ENCODE results near the gene ACY1. TPM values are rescaled to one million over a fixed set of nuclear protein-coding genes. Genes with fewer than 3 reads are reported as not detected.

Gene ACY1
- total RNA-seq, 1 experiment from 2014 or later: 62.6 TPM

GRCh38 chr3:52015438-52016228, 32.3 kb downstream of the ACY1 start:
- no peaks in the 10 kb centered on the region for H3K4me1 ChIP-seq (ENCODE audit: insufficient read depth, low read length)
- no peak for DNase-seq
- Mint-ChIP-seq H3K4me1 (peaks cover 5 to 12% of the 10 kb centered on the region in 2 experiments; a peak in 3 of 4 replicates), H3K27me3 (ENCODE audit: low read depth) (no peaks in the 10 kb centered on the region; the same call in 1 of the 2 replicates), H3K4me3 (no peak overlapping the region), H3K36me3 (ENCODE audit: insufficient read depth in 1 of 3, low read depth in 3 of 3) (no peaks in the 10 kb centered on the region), H3K27ac (no peak overlapping the region), H3K9me3 (no peaks in the 10 kb centered on the region)
- no peak overlapping the region for H2AK5ac ChIP-seq (ENCODE audit: insufficient read length, low read length)
- no peak overlapping the region for H3K4me2 ChIP-seq (ENCODE audit: insufficient read depth, insufficient read length, low read length)
- no peak overlapping the region for H2AFZ ChIP-seq (ENCODE audit: low read length)
- H4K5ac ChIP-seq (ENCODE audit: insufficient read length, low read depth, low read length): no peak overlapping the region
- no peak overlapping the region for H2BK12ac ChIP-seq (ENCODE audit: insufficient read length, low read depth, low read length)
- no peak for TF ChIP-seq CTCF (conservative IDR thresholded peaks at IDR 0.05)
- no peak overlapping the region for H3K14ac ChIP-seq (ENCODE audit: insufficient read depth, low read length)
- H3K79me1 ChIP-seq (ENCODE audit: insufficient read depth, low read depth, low read length, poor library complexity, severe bottlenecking): no peaks in the 10 kb centered on the region
- no peak overlapping the region for H3K9ac ChIP-seq (ENCODE audit: extremely low read depth, insufficient read length, low read length)
- H4K20me1 ChIP-seq (ENCODE audit: control insufficient read depth, insufficient read depth, insufficient read length): no peaks in the 10 kb centered on the region
- no CpG with 5 or more reads among the region's 13 CpGs for WGBS (ENCODE audit: extremely low coverage, insufficient read length, low lambda C conversion rate)
- H4K91ac ChIP-seq (ENCODE audit: insufficient read length, low read depth, low read length): no peak overlapping the region
- no peak overlapping the region for H3K27ac ChIP-seq (ENCODE audit: insufficient read length, low read depth, low read length)
- H3K9me3 ChIP-seq (ENCODE audit: control insufficient read depth, low read depth, low read length): no peaks in the 10 kb centered on the region
- no peak overlapping the region for H3T11ph ChIP-seq (ENCODE audit: low read length)
- no peaks in the 10 kb centered on the region for H3K27me3 ChIP-seq (ENCODE audit: insufficient read depth, low read length)
- H3K56ac ChIP-seq (ENCODE audit: insufficient read length, low read depth, low read length): no peak overlapping the region
- no peak overlapping the region for H3K23ac ChIP-seq (ENCODE audit: insufficient read length, low read depth, low read length)
- H2BK5ac ChIP-seq (ENCODE audit: insufficient read length, low read length): no peak overlapping the region
- no peak overlapping the region for H2BK15ac ChIP-seq (ENCODE audit: low read depth, low read length)
- no peak overlapping the region for H2BK120ac ChIP-seq (ENCODE audit: low read depth, low read length, poor library complexity, severe bottlenecking)
- no peaks in the 10 kb centered on the region for H3K23me2 ChIP-seq (ENCODE audit: insufficient read length, low read depth, low read length, poor library complexity, severe bottlenecking)
- H3K4ac ChIP-seq (ENCODE audit: low read depth, low read length): no peak overlapping the region
- H3K79me2 ChIP-seq (ENCODE audit: insufficient read depth, low read length): no peaks in the 10 kb centered on the region
- no peak overlapping the region for H4K8ac ChIP-seq (replicated peaks; ENCODE audit: insufficient read length, low read depth, low read length)
- H3K18ac ChIP-seq (ENCODE audit: insufficient read length, low read depth, low read length): no peak overlapping the region
- no peak overlapping the region for H2BK20ac ChIP-seq (ENCODE audit: low read depth, low read length, poor library complexity, severe bottlenecking)

Data from H9 (cell line).